GM18526 (cell line): ENCODE results near the gene ING4.

Experiments
- POLR2A ChIP-seq: IDR thresholded peaks from 3 replicates; pipeline ENCODE4 v1.6.1; 2011; ENCODE audit not compliant: insufficient read length; ENCODE audit errors: extremely low read depth

ING4 gene

GRCh38 chr12:6606331-6607131, 56.4 kb downstream of the ING4 start:
- TF ChIP-seq POLR2A, result peak; percentile 17

- no peak for TF ChIP-seq POLR2A
Observed at GRCh38 chr12:6605421-6606330, 57.2 kb downstream of the ING4 start.

GRCh38 chr12:6604259-6605029, 58.5 kb downstream of the ING4 start:
- TF ChIP-seq POLR2A, result no peak

- no peak for TF ChIP-seq POLR2A
Observed at GRCh38 chr12:6603095-6603567, 59.8 kb downstream of the ING4 start.

GRCh38 chr12:6602526-6602925, 60.4 kb downstream of the ING4 start:
- TF ChIP-seq POLR2A, result no peak
